LNCAP (cell line): ENCODE measurements around the gene VARS2.

Experiments used
- CTCF ChIP-seq: fragments of 450-650 bp; IDR thresholded peaks from 2 replicates; pipeline ENCODE4 v1.5.1; 2017; ENCODE audit warnings: mild to moderate bottlenecking

Gene VARS2

GRCh38 chr6:30964075-30964474 lies 50.0 kb downstream of the VARS2 start:
- TF ChIP-seq CTCF: no peak

GRCh38 chr6:30965140-30965601 lies 51.1 kb downstream of the VARS2 start:
- no peak for TF ChIP-seq CTCF

GRCh38 chr6:30966154-30966553 lies 52.1 kb downstream of the VARS2 start:
- no peak for TF ChIP-seq CTCF

- no peak for TF ChIP-seq CTCF
Measured at GRCh38 chr6:30970946-30971345, 56.9 kb downstream of the VARS2 start.

GRCh38 chr6:30972816-30973215 lies 58.8 kb downstream of the VARS2 start:
- TF ChIP-seq CTCF: no peak

GRCh38 chr6:30974490-30975252 lies 60.6 kb downstream of the VARS2 start:
- TF ChIP-seq CTCF: no peak
